ENCODE measurements around the gene ACTMAP. TPM values are rescaled to one million over a fixed set of nuclear protein-coding genes. Genes with fewer than 3 reads are reported as not detected.

Gene ACTMAP
- polyA plus RNA-seq, 1 of the 3 experiments (the other 2 are of a cell fraction) = 6.4 TPM

GRCh38 chr19:40750874-40751537 lies 729 bp upstream of the ACTMAP start, which contains the start of gene SNRPA (continued):
- TF ChIP-seq PBX3 (IDR thresholded peaks at IDR 0.05) = no peak
- TF ChIP-seq ZBTB33 (IDR thresholded peaks at IDR 0.05; ENCODE audit: borderline replicate concordance, low read depth) = peak; percentile 93
- TF ChIP-seq TCF12 (IDR thresholded peaks at IDR 0.05) = no peak
- peak; percentile 84 for TF ChIP-seq ELF1 (IDR thresholded peaks at IDR 0.05)
- no peak for TF ChIP-seq MEF2A (IDR thresholded peaks at IDR 0.05; ENCODE audit: borderline replicate concordance, low read depth)

GRCh38 chr19:40747536-40747935 lies 2.7 kb downstream of the ACTMAP start:
- CTCF ChIA-PET = interaction anchor here (1.4 kb wide), 1 partner anchor 84 kb away, joined by 3 read pairs; no protein-coding TSS in a partner anchor
- Histone ChIP-seq H3K79me2 (ENCODE audit: insufficient read depth) (peaks cover 29% of the 10 kb centered on the region), H3K36me3 (replicated peaks in 1 of 2; ENCODE audit: control insufficient read depth in 1 of 2, insufficient read depth in 2 of 2, low read length in 1 of 2) (no peaks in the 10 kb centered on the region), H3K9ac (no peak overlapping the region), H3K9me2 (no peaks in the 10 kb centered on the region), H3K4me3 (ENCODE audit: low read depth in 2 of 2, low read length in 1 of 2) (no peak overlapping the region), H3K4me2 (no peak overlapping the region), H3K4me1 (ENCODE audit: control insufficient read depth in 1 of 2, insufficient read depth in 2 of 2, low read depth in 1 of 2, low read length in 1 of 2) (peaks cover 11 to 19% of the 10 kb centered on the region in 2 experiments; a peak in 1 of 4 replicates), H2AFZ (ENCODE audit: low read depth) (no peak overlapping the region), H3K27me3 (ENCODE audit: insufficient read depth) (no peaks in the 10 kb centered on the region), H3K27ac (ENCODE audit: low read depth in 2 of 2, low read length in 1 of 2) (no peak overlapping the region), H3K9me3 (no peaks in the 10 kb centered on the region), H3F3A (replicated peaks; ENCODE audit: insufficient read depth) (no peaks in the 10 kb centered on the region), H4K20me1 (ENCODE audit: insufficient read depth) (no peaks in the 10 kb centered on the region)
- over 99% methylated on average over 7 of the region's 7 CpGs for WGBS (ENCODE audit: low lambda C conversion rate)
- POLR2A ChIA-PET = no interaction called here
- no peak for DNase-seq
- TF ChIP-seq EP300 (IDR thresholded peaks at IDR 0.05; ENCODE audit: borderline replicate concordance in 1 of 2, low read depth in 1 of 2, low read length in 1 of 2) (no peak), TCF12 (IDR thresholded peaks at IDR 0.05) (no peak), USF2 (IDR thresholded peaks at IDR 0.05; ENCODE audit: borderline replicate concordance, low read depth, low read length) (no peak), NRF1 (IDR thresholded peaks at IDR 0.05; ENCODE audit: low read depth, low read length) (no peak), IRF3 (IDR thresholded peaks at IDR 0.05; ENCODE audit: low read depth, low read length) (no peak), USF1 (IDR thresholded peaks at IDR 0.05; ENCODE audit: borderline replicate concordance, low read depth) (no peak), MXI1 (IDR thresholded peaks at IDR 0.05; ENCODE audit: low read depth, low read length) (no peak), MAX (IDR thresholded peaks at IDR 0.05; ENCODE audit: low read depth) (no peak), CHD2 (IDR thresholded peaks at IDR 0.05; ENCODE audit: low read length, partially characterized antibody) (no peak), ELF1 (IDR thresholded peaks at IDR 0.05) (no peak), POLR2AphosphoS5 (IDR thresholded peaks at IDR 0.05; ENCODE audit: low read depth, low read length) (no peak), GABPA (IDR thresholded peaks at IDR 0.05; ENCODE audit: low read depth) (no peak)

All from SK-N-SH (cell line).